Lower leg skin (tissue), 3 donors: ENCODE results near the gene FBXO47.

Experiments used
- CTCF ChIP-seq, 3 donors: fragments of 450-650 bp; IDR thresholded peaks; one replicate each; pipeline ENCODE4 v1.5.1; 2016; ENCODE audit warnings: antibody characterized with exemption in 3 of 3, mild to moderate bottlenecking in 3 of 3, moderate library complexity in 2 of 3
- POLR2A ChIP-seq, 2 donors: fragments of 450-650 bp; IDR thresholded peaks; one replicate each; pipeline ENCODE4 v1.6.1; 2016 to 2017; ENCODE audit warnings: antibody characterized with exemption in 2 of 2, mild to moderate bottlenecking in 1 of 2, moderate library complexity in 1 of 2

- TF ChIP-seq POLR2A (IDR thresholded peaks at IDR 0.05): no peak
- no peak for TF ChIP-seq CTCF (IDR thresholded peaks at IDR 0.05)
Measured at GRCh38 chr17:38918129-38918913, 48.9 kb downstream of the FBXO47 start.
